ENCODE results near the gene QKI. TPM values are rescaled to one million over a fixed set of nuclear protein-coding genes. Genes with fewer than 3 reads are reported as not detected.
A peak's percentile ranks its signal among the peaks of the same experiment; 100 is the strongest.

The QKI gene
- total RNA-seq, 1 donor = 212 TPM

GRCh38 chr6:163516908-163517307 is 102.4 kb downstream of the QKI start:
- Histone ChIP-seq H3K27ac (ENCODE audit: low read depth, low read length) (no peak overlapping the region), H3K27me3 (ENCODE audit: insufficient read depth, low read length) (no peaks in the 10 kb centered on the region), H3K9me3 (ENCODE audit: low read depth, low read length) (no peaks in the 10 kb centered on the region), H3K4me2 (ENCODE audit: insufficient read depth, low read length) (no peak overlapping the region), H2AFZ (ENCODE audit: low read length) (no peak overlapping the region), H3K4me3 (ENCODE audit: insufficient read depth, low read length) (no peak overlapping the region), H3K4me1 (ENCODE audit: insufficient read depth, low read length) (no peaks in the 10 kb centered on the region), H3K36me3 (ENCODE audit: insufficient read depth, low read length) (no peaks in the 10 kb centered on the region), H4K20me1 (ENCODE audit: insufficient read depth, low read length) (peaks cover 10% of the 10 kb centered on the region), H3K79me2 (ENCODE audit: insufficient read depth, low read length) (peaks cover 90% of the 10 kb centered on the region)
- no peak for TF ChIP-seq CTCF (IDR thresholded peaks at IDR 0.05; ENCODE audit: extremely low read depth, low read depth, low read length)
- no peak for DNase-seq (ENCODE audit: insufficient read length, low spot score, missing footprints)

GRCh38 chr6:163520956-163521355 is 106.4 kb downstream of the QKI start:
- no peak for TF ChIP-seq CTCF (IDR thresholded peaks at IDR 0.05; ENCODE audit: extremely low read depth, low read depth, low read length)
- Histone ChIP-seq H3K4me3 (ENCODE audit: insufficient read depth, low read length) (no peak overlapping the region), H3K79me2 (ENCODE audit: insufficient read depth, low read length) (peaks cover 89% of the 10 kb centered on the region), H3K4me1 (ENCODE audit: insufficient read depth, low read length) (peaks cover 5% of the 10 kb centered on the region), H3K4me2 (ENCODE audit: insufficient read depth, low read length) (no peak overlapping the region), H2AFZ (ENCODE audit: low read length) (no peak overlapping the region), H4K20me1 (ENCODE audit: insufficient read depth, low read length) (peaks cover 27% of the 10 kb centered on the region), H3K27me3 (ENCODE audit: insufficient read depth, low read length) (no peaks in the 10 kb centered on the region), H3K9me3 (ENCODE audit: low read depth, low read length) (no peaks in the 10 kb centered on the region), H3K27ac (ENCODE audit: low read depth, low read length) (no peak overlapping the region), H3K36me3 (ENCODE audit: insufficient read depth, low read length) (no peaks in the 10 kb centered on the region)
- DNase-seq (ENCODE audit: insufficient read length, low spot score, missing footprints) = no peak

GRCh38 chr6:163522033-163522432 is 107.5 kb downstream of the QKI start:
- no peak for DNase-seq (ENCODE audit: insufficient read length, low spot score, missing footprints)
- Histone ChIP-seq H3K9me3 (ENCODE audit: low read depth, low read length) (no peaks in the 10 kb centered on the region), H3K79me2 (ENCODE audit: insufficient read depth, low read length) (peaks cover 92% of the 10 kb centered on the region), H3K4me2 (ENCODE audit: insufficient read depth, low read length) (no peak overlapping the region), H3K27me3 (ENCODE audit: insufficient read depth, low read length) (no peaks in the 10 kb centered on the region), H3K4me1 (ENCODE audit: insufficient read depth, low read length) (peaks cover 16% of the 10 kb centered on the region), H3K27ac (ENCODE audit: low read depth, low read length) (no peak overlapping the region), H4K20me1 (ENCODE audit: insufficient read depth, low read length) (peaks cover 27% of the 10 kb centered on the region), H3K4me3 (ENCODE audit: insufficient read depth, low read length) (no peak overlapping the region), H2AFZ (ENCODE audit: low read length) (no peak overlapping the region), H3K36me3 (ENCODE audit: insufficient read depth, low read length) (no peaks in the 10 kb centered on the region)
- TF ChIP-seq CTCF (IDR thresholded peaks at IDR 0.05; ENCODE audit: extremely low read depth, low read depth, low read length) = no peak

GRCh38 chr6:163525926-163526325 is 111.4 kb downstream of the QKI start:
- Histone ChIP-seq H3K27ac (ENCODE audit: low read depth, low read length) (peak overlapping the region; percentile 11), H3K36me3 (ENCODE audit: insufficient read depth, low read length) (no peaks in the 10 kb centered on the region), H3K4me1 (ENCODE audit: insufficient read depth, low read length) (peaks cover 41% of the 10 kb centered on the region), H3K79me2 (ENCODE audit: insufficient read depth, low read length) (peaks cover 86% of the 10 kb centered on the region), H3K4me3 (ENCODE audit: insufficient read depth, low read length) (no peak overlapping the region), H4K20me1 (ENCODE audit: insufficient read depth, low read length) (peaks cover 37% of the 10 kb centered on the region), H3K27me3 (ENCODE audit: insufficient read depth, low read length) (no peaks in the 10 kb centered on the region), H3K4me2 (ENCODE audit: insufficient read depth, low read length) (no peak overlapping the region), H3K9me3 (ENCODE audit: low read depth, low read length) (no peaks in the 10 kb centered on the region), H2AFZ (ENCODE audit: low read length) (no peak overlapping the region)
- no peak for TF ChIP-seq CTCF (IDR thresholded peaks at IDR 0.05; ENCODE audit: extremely low read depth, low read depth, low read length)
- peak; percentile 68 for DNase-seq (ENCODE audit: insufficient read length, low spot score, missing footprints)
